ENCODE data around the gene DUSP16.

Gene DUSP16

DNA sequence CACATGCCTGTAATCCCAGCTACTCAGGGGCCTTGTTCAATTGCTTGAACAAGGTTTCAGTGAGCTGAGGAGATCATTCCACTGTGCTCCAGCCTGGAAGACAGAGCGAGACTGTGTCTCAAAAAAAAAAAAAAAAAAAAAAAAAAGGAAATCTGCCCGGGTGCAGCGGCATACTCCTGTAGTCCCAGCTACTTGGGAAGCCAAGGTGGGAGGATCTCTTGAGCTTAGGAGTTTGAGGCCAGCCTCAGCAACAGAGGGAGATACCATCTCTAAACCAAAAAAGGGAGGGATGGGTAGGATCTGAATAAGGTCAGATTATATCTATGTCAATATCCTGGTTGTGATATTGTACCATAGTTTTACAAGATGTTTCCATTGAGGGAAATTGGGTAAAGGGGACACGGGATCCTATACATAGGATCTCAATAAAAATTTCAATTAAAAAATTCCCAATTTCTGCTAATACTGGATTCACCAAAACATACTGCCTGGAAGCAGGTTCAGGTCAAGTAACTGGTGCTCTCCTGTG, 129.4 kb downstream of the DUSP16 start:
- DNase-seq, result no peak

DNA sequence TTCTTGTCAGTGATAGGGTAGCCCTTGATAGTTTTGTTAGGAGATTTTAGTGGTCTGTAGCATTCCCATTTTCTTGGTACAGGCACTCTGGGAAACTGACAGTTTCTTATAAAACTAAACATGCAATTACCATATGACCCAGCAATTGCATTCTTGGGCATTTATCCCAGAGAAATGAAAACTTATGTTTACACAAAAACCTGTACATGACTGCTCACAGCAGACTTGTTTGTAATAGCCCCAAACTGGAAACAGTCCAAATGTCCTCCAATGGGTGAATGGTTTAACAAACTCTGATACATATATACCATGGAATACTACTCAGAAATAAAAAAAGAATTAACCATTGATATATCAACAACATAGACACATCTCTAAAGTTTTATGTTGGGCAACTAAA, 130.3 kb downstream of the DUSP16 start:
- no peak for DNase-seq

DNA sequence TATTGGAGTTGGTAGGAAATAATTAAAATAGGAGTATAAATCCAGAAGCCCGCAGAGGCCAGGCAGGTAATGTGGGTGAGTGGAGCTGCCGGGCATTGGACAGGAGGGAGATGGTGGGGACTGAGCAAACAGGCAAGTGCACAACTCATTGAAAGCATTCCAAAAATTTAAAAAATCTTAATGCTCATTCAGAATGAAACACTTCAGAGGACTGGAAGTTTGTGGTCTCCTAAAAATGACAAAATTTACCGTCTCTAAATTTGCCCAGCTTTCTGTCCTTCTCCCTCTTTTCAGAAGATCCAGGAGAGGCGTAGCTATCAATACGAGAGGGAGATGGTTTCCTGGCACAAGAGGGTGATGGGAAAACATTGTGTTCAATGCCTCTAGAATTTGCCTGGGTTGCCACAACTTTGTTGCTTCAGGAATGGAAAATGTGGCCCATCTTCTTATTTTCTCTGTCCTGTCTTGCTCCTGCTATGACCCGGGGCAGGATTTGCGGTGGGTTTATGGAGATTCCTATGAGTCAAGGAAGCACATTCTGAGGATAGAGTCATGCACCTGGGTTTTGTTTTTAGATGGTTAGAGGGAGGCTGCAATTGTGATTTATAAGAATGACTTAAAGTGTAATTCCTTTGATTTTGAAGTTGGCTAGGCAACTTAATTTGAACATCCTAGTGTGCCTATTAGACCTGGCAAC, 133.6 kb downstream of the DUSP16 start:
- DNase-seq, result no peak

DNA sequence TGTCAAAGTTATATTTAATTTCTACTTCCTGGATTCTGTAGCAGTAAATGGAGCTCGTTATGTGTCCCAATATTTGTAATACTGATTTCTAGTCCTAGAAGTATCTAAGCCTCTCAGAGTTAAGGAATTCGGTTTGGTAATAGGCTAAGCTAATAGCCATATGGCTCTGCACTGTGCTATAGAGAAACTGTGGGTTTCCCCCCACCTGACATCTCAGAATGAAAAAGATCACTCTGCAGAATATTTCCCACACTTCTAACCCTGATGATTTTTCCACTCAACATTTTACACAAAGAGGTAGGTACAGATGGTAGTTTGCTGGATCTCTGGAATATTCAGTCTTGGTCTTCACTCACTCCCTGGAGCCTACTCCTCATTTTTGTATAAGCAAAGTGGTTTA, 134.6 kb downstream of the DUSP16 start:
- DNase-seq, result no peak

DNA sequence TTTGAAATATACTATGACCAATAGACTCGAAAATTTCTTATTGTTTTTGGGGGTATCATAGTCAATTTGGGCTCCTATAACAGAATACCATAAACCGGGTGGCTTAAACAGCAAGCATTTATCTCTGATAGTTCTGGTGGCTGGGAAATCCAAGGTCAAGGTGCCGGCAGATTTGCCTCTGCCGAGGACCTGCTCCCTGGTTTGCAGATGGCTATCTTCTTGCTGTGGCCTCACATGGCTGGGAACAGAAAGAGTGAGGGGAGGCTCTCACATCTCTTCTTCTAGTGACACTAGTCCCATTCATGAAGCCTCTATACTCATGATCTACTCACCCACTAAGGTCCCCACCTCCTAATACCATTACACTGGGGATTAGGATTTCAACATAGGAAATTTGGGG, 135.1 kb downstream of the DUSP16 start:
- DNase-seq, result no peak

DNA sequence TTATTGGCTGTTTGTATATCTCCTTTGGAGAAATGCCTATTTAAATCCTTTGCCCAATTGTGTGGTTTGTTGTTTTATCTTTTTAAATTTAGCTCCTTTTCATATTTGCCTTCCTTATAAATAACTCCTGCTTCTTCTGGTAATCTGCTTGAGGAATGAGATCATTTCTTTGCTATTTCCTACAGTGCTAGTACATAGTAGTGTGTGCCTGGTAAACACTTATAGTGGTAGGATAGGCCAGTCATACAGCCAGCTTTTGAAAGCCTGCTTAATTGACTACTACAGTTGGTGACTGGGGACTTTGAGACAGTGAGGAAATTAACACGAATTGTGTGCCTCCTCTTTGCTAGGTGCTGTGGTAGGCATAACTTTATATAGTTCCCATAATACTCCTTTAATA, 137.0 kb downstream of the DUSP16 start:
- DNase-seq, result no peak

DNA sequence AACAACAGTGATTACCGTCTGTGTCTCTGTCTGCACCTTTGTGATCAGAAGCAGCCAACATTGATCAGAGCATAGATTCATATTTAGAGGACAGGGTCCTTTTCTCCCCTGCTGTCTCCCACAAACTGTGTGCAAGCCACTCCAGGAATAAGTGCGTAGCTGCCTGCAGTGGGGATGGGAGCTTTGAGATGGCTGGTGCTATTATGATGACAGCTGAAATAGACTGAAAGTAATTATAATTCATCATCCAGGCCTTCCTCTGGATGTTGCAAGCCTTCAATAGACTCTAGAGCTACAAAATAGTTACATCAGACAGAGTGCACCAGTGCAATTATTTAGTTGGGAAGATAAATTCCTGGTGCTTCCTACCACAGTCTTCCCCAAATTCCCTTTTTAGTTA, 137.7 kb downstream of the DUSP16 start:
- DNase-seq, result no peak
